Measurements from ENCODE around the gene CDK14.

DNA sequence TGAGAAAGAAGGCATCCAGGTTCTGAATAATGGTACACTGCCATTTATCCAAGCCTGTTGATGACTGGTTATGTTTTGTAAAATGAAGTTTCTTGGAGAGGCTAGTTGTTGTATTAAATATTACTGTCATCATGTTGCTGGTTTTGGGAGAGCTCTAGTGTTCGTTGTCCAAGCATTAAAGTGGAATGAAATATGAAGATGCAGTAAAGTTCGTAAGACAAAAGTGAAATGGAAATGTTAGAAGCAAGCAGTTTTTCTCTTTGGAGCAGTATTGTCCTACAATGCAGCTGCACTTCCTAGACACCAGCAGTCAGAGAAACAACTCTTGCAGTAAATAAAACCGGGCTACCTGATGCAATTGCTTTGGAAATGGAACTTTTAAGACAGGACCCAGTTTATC, 511.3 kb downstream of the CDK14 start:
- TF ChIP-seq, protein P1, sequence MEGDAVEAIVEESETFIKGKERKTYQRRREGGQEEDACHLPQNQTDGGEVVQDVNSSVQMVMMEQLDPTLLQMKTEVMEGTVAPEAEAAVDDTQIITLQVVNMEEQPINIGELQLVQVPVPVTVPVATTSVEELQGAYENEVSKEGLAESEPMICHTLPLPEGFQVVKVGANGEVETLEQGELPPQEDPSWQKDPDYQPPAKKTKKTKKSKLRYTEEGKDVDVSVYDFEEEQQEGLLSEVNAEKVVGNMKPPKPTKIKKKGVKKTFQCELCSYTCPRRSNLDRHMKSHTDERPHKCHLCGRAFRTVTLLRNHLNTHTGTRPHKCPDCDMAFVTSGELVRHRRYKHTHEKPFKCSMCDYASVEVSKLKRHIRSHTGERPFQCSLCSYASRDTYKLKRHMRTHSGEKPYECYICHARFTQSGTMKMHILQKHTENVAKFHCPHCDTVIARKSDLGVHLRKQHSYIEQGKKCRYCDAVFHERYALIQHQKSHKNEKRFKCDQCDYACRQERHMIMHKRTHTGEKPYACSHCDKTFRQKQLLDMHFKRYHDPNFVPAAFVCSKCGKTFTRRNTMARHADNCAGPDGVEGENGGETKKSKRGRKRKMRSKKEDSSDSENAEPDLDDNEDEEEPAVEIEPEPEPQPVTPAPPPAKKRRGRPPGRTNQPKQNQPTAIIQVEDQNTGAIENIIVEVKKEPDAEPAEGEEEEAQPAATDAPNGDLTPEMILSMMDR (IDR thresholded peaks at IDR 0.05), result no peak
- no peak for TF ChIP-seq POLR2A (IDR thresholded peaks at IDR 0.05)
